CD8-positive, alpha-beta memory T cell (primary cell): Measurements from ENCODE around the gene SDCBP2. TPM values are rescaled to one million over a fixed set of nuclear protein-coding genes. Genes with fewer than 3 reads are reported as not detected.

Experiments
- CTCF ChIA-PET: fragments of 350-600 bp; sonication (Branson Sonifier 250); formaldehyde crosslinking; loops from one replicate; lab custom pipeline; 2021; ENCODE audit warnings: antibody characterized with exemption; lab: Charles Lee
- POLR2A ChIA-PET: fragments of 350-600 bp; sonication (Branson Sonifier 250); formaldehyde crosslinking; loops from one replicate; lab custom pipeline; 2021; ENCODE audit warnings: antibody characterized with exemption; lab: Charles Lee
- DNase-seq, 5 donors: peaks; one replicate each; pipeline versions ENCODE4 v3.0.0 to v3.0.0-alpha.2; 2020 to 2022; ENCODE audit warnings: mixed read lengths in 1 of 5
- H3K27ac ChIP-seq: one replicate; pipeline ENCODE4 v1.7.0; 2013; ENCODE audit warnings: low read depth, mild to moderate bottlenecking, low read length, moderate library complexity
- H3K27me3 ChIP-seq: 2 replicates; pipeline ENCODE4 v1.7.0; 2013; ENCODE audit warnings: low read length, mild to moderate bottlenecking; ENCODE audit not compliant: insufficient read depth, poor library complexity, severe bottlenecking
- H3K36me3 ChIP-seq: 2 replicates; pipeline ENCODE4 v1.7.0; 2013; ENCODE audit warnings: mild to moderate bottlenecking, low read length, moderate library complexity; ENCODE audit not compliant: insufficient read depth
- H3K4me1 ChIP-seq: 2 replicates; pipeline ENCODE4 v1.7.0; 2013; ENCODE audit warnings: mild to moderate bottlenecking, low read length, moderate library complexity; ENCODE audit not compliant: insufficient read depth
- H3K4me3 ChIP-seq: 2 replicates; pipeline ENCODE4 v1.7.0; 2013; ENCODE audit warnings: mild to moderate bottlenecking, low read length
- H3K9me3 ChIP-seq: 2 replicates; pipeline ENCODE4 v1.7.0; 2013; ENCODE audit warnings: mild to moderate bottlenecking, low read length
- H3K27ac Mint-ChIP-seq, 8 donors: one replicate each; pipeline ENCODE4 v1.8.0; 2020 to 2021; ENCODE audit warnings: mixed read lengths in 8 of 8, mild to moderate bottlenecking in 6 of 8, inconsistent platforms in 3 of 8, moderate library complexity in 3 of 8
- H3K27me3 Mint-ChIP-seq, 2 donors: one replicate each; pipeline ENCODE4 v1.8.0; 2020 to 2021; ENCODE audit warnings: mixed read lengths in 2 of 2, mild to moderate bottlenecking in 1 of 2, moderate library complexity in 1 of 2
- H3K36me3 Mint-ChIP-seq, 3 donors: one replicate each; pipeline ENCODE4 v1.8.0; 2020 to 2021; ENCODE audit warnings: mixed read lengths in 3 of 3, inconsistent platforms in 1 of 3, mild to moderate bottlenecking in 1 of 3
- H3K4me1 Mint-ChIP-seq, 3 donors: one replicate each; pipeline ENCODE4 v1.8.0; 2020 to 2021; ENCODE audit warnings: mixed read lengths in 3 of 3, inconsistent platforms in 1 of 3, mild to moderate bottlenecking in 1 of 3
- H3K4me3 Mint-ChIP-seq, 7 donors: one replicate each; pipeline ENCODE4 v1.8.0; 2020 to 2021; ENCODE audit warnings: mixed read lengths in 7 of 7, mild to moderate bottlenecking in 6 of 7, moderate library complexity in 4 of 7, inconsistent platforms in 2 of 7
- H3K9me3 Mint-ChIP-seq, 5 donors: one replicate each; pipeline ENCODE4 v1.8.0; 2020 to 2022; ENCODE audit warnings: mixed read lengths in 5 of 5, mild to moderate bottlenecking in 3 of 5, moderate library complexity in 2 of 5, inconsistent platforms in 1 of 5
- polyA plus RNA-seq: library from polyadenylated mRNA; unstranded; fragments of 300-500 nt; fragmentation: Illumina TruSeq; gene quantifications from one replicate; pipeline ENCODE4 v1.2.3, GENCODE V29; 2021
- total RNA-seq, 2 experiments: library from RNA; stranded (reverse); gene quantifications; one replicate each; pipeline ENCODE4 v1.2.3, GENCODE V29; 2021

The SDCBP2 gene
- total and polyA plus RNA-seq, 3 experiments from 2014 or later: 2.2 to 4.7 (median 3.7) TPM

DNA sequence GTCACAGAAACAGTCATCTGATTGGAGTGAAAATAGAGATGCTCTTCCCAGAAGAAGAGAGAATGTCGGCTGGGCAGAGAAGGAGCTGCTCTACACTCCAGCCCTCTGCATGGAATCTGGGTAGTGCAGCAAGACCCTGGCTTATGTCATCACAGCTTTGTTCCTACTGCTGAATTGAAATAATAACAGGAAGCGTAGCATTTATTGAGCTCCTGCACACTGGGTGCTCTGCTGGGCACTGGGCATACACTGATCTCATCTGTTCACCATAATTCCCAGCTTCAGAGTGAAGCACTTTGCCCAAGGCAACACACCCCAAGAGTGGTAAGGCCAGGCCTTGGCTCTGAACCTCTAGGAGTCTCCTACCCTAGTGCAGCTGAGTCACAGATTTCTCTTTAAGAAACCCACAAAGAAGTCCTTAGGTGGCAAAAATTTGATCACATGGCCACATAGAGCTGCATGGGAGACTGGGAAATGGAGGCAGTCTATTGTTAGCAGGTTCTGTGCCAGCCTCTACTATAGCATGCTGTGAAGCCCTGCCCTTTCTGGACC is 3.9 kb upstream of the SDCBP2 start:
- H3K4me1 ChIP-seq: peaks cover 31% of the 10 kb centered on the region
- no peaks in the 10 kb centered on the region for H3K27me3 ChIP-seq
- H3K27ac ChIP-seq: no peak overlapping the region
- peaks cover 0 to 53% (median 0%) of the 10 kb centered on the region in 3 donors for H3K36me3 Mint-ChIP-seq
- H3K4me3 ChIP-seq: no peak overlapping the region
- no peak overlapping the region for H3K4me3 Mint-ChIP-seq
- H3K9me3 ChIP-seq: no peaks in the 10 kb centered on the region
- H3K4me1 Mint-ChIP-seq: peaks cover 22 to 60% (median 31%) of the 10 kb centered on the region in 3 donors
- DNase-seq: no peak
- ChIA-PET CTCF (interaction anchor here (1.3 kb wide), 1 partner anchor 20 kb away, joined by 3 read pairs; no protein-coding TSS in a partner anchor), POLR2A (no interaction called here)
- peaks cover 5% of the 10 kb centered on the region for H3K36me3 ChIP-seq
- no peaks in the 10 kb centered on the region for H3K9me3 Mint-ChIP-seq
- no peaks in the 10 kb centered on the region for H3K27me3 Mint-ChIP-seq
- H3K27ac Mint-ChIP-seq: peak overlapping the region in 2 of 8 donors; percentile 55 to 69

DNA sequence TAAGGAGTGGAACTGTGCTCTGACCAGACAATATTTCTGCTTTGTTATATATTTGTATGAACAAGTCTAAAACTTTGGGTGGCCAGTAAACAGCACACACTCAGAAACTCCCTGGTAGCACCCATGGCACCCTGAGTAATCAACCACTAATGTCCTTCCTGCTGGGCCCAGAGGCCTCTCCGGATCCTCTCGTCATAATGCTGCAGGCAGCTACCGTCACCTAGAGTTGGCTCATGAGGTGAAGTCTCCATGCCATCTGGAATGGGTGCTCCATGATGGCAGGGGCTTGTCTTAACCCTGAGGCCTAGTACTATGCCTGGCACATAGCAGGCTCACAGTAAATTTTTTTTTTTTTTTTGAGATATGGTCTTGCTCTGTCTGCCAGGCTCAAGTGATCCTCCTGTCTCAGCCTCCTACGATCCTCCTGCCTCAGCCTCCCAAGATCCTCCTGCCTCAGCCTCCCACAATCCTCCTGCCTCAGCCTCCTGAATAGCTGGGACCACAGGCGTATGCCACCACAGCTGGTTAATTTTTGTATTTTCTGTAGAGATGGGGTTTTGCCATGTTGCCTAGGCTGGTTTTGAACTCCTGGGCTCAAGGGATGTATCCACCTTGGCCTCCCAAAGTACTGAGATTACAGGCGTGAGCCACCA is 3.0 kb upstream of the SDCBP2 start:
- CTCF ChIA-PET: interaction anchor here (1.3 kb wide), 1 partner anchor 19 kb away, joined by 3 read pairs; no protein-coding TSS in a partner anchor
- Histone ChIP-seq H3K9me3 (no peaks in the 10 kb centered on the region), H3K36me3 (peaks cover 5% of the 10 kb centered on the region), H3K27me3 (no peaks in the 10 kb centered on the region), H3K27ac (no peak overlapping the region), H3K4me3 (no peak overlapping the region), H3K4me1 (peaks cover 26% of the 10 kb centered on the region)
- no peaks in the 10 kb centered on the region for H3K27me3 Mint-ChIP-seq
- peak overlapping the region in 3 of 8 donors; percentile 29 to 61 (median 55) for H3K27ac Mint-ChIP-seq
- H3K9me3 Mint-ChIP-seq: no peaks in the 10 kb centered on the region
- H3K4me1 Mint-ChIP-seq: peaks cover 22 to 55% (median 40%) of the 10 kb centered on the region in 3 donors
- H3K4me3 Mint-ChIP-seq: no peak overlapping the region
- DNase-seq: no peak
- H3K36me3 Mint-ChIP-seq: peaks cover 0 to 56% (median 0%) of the 10 kb centered on the region in 3 donors
- POLR2A ChIA-PET: no interaction called here

DNA sequence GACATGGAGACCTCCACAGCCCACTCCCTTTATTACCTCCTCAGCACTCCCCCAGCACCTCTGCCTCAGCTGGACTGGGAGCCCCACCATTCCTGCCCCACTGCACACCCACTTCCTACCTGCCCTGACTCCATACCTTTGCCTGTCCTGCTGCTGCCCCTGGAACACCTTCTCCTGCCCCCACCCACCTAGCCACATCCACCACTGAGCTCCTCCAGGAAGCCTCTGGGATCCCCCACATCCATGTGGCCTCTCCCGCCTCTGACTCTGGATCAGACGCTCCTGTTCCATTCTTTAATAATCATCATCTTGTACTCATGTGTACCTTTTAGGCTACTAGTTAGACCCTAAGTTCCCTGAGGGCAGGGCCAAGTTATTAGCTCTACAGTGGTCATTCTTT is 2.2 kb upstream of the SDCBP2 start:
- DNase-seq: no peak
- Mint-ChIP-seq H3K4me1 (peaks cover 22 to 48% (median 36%) of the 10 kb centered on the region in 3 donors), H3K4me3 (no peak overlapping the region), H3K9me3 (no peaks in the 10 kb centered on the region), H3K27me3 (no peaks in the 10 kb centered on the region), H3K27ac (peak overlapping the region in 5 of 8 donors; percentile 7 to 89 (median 41)), H3K36me3 (peaks cover 0 to 56% (median 0%) of the 10 kb centered on the region in 3 donors)
- CTCF ChIA-PET: no interaction called here
- Histone ChIP-seq H3K36me3 (peaks cover 5% of the 10 kb centered on the region), H3K9me3 (no peaks in the 10 kb centered on the region), H3K27me3 (no peaks in the 10 kb centered on the region), H3K27ac (no peak overlapping the region), H3K4me3 (no peak overlapping the region), H3K4me1 (peaks cover 28% of the 10 kb centered on the region)
- POLR2A ChIA-PET: interaction anchor here (0.5 kb wide), 1 partner anchor 65 kb away, joined by 3 read pairs; no protein-coding TSS in a partner anchor

DNA sequence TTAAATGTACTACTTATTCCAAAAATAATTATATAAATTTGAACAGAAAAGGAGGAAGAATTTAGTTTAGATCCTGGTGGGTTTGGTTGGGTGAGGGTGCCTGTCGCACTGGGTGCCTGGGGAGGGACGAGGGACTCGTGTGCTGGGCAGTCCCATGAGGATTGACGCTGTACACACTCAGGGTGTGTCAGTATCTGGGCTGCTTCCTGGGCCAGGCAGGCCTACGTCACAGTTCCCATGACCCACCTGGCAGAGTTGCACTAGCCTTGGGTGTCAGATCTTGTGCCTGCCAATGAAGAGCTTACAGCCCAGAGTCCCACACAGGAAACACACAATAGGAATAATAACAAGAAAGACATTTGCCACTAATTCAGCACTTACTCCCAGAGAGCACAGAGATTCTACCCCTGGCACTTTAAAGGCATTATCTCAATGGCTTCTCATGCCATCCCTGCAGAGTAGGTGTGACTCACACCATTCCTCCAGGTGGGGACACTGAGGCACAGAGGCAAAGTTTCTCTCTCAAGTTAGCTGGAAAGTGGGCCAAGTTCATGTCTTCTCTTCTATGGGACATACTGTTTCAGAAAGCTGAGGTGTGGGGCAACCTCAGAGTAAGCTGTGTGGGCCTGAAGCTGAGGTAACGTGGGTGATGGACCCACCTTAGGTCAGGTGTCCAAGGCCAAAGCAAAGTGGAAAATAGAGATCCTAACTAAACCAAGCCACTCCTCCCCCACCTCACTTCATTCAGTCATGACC is 1.3 kb upstream of the SDCBP2 start:
- Histone ChIP-seq H3K9me3 (no peaks in the 10 kb centered on the region), H3K27me3 (no peaks in the 10 kb centered on the region), H3K4me1 (peaks cover 33% of the 10 kb centered on the region), H3K27ac (no peak overlapping the region), H3K36me3 (peaks cover 5% of the 10 kb centered on the region), H3K4me3 (no peak overlapping the region)
- ChIA-PET CTCF (interaction anchor here (1.2 kb wide), 1 partner anchor 17 kb away, joined by 3 read pairs; no protein-coding TSS in a partner anchor), POLR2A (interaction anchor here (0.5 kb wide), 1 partner anchor 66 kb away, joined by 3 read pairs; no protein-coding TSS in a partner anchor)
- H3K36me3 Mint-ChIP-seq: peaks cover 0 to 55% (median 0%) of the 10 kb centered on the region in 3 donors
- H3K4me3 Mint-ChIP-seq: peak overlapping the region in 4 of 7 donors; percentile 9 to 69 (median 38)
- H3K27ac Mint-ChIP-seq: peak overlapping the region in 7 of 8 donors; percentile 68 to 87 (median 77)
- no peaks in the 10 kb centered on the region for H3K27me3 Mint-ChIP-seq
- H3K4me1 Mint-ChIP-seq: peaks cover 22 to 42% (median 36%) of the 10 kb centered on the region in 3 donors
- DNase-seq: peak in 2 of 5 donors; percentile 54 to 66
- H3K9me3 Mint-ChIP-seq: no peaks in the 10 kb centered on the region

DNA sequence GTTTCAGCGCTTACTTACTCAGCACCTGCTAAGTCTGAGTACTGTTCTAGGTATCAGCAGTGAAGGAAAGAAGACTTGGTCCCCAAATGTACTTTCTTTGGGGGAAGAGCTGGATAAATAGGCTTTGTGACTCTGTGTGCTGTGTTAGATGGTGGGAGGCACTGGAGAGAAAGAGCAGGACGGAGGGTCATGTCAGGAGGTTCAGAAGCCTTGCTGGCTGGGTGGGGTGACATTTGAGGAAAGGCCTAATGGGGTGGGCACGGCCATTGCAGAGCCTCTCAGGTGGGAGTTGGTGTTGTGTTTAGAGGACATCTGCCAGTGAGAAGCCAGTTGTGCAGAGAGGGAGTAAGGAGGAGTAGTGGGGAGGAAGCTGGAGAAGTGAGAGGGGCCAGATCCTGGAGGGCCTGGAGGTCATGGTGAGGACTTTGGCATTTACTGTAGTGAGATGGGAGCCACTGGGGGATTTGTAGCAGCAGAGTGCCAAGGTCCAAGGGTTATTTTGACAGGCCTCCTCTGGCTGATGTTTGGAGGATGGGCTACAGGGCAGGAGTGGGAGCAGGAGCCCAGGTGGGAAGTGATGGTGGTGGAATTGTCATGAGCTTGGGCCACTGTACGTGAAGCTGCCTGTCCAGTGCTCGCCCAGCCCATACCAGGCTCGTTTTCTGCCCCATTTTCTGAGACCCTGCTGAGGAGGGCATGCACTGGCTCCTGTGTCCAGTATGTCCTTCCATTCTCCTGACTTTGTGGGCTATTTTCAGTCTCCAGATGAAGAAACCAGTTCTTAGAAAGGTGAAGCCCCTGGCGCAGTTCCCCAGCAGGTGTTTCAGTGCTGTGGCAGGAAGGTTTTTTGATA is 886 bp downstream of the SDCBP2 start:
- Mint-ChIP-seq H3K36me3 (peaks cover 0 to 39% (median 0%) of the 10 kb centered on the region in 3 donors), H3K4me1 (peaks cover 16 to 35% (median 27%) of the 10 kb centered on the region in 3 donors), H3K27me3 (no peaks in the 10 kb centered on the region), H3K9me3 (no peaks in the 10 kb centered on the region), H3K27ac (peak overlapping the region in 7 of 8 donors; percentile 16 to 92 (median 61)), H3K4me3 (peak overlapping the region in 2 of 7 donors; percentile 5 to 29)
- Histone ChIP-seq H3K27me3 (no peaks in the 10 kb centered on the region), H3K36me3 (peaks cover 5% of the 10 kb centered on the region), H3K9me3 (no peaks in the 10 kb centered on the region), H3K27ac (no peak overlapping the region), H3K4me1 (peaks cover 41% of the 10 kb centered on the region), H3K4me3 (no peak overlapping the region)
- DNase-seq: no peak
- CTCF ChIA-PET: no interaction called here
- POLR2A ChIA-PET: no interaction called here

DNA sequence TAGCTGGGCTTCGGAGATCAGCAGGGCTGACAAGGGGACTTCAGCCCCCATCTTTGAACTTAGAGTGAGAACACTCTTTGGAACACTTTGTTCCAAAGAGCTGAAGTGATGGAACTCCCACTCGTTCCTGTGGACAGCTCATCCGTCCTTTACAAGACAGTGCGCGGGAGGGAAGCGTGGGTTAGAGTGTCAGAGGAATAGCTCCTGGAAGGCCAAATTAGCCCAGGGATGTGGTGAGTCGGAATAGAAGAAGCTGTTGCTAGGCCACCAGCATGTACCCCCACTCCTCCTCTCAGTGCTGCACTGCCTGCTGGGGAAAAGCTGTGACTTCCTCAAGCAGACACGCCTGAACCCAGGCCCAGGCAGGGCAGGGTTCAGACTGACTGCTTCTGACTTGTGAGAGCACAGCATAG is 1.7 kb downstream of the SDCBP2 start:
- peak overlapping the region in 3 of 7 donors; percentile 12 to 29 (median 15) for H3K4me3 Mint-ChIP-seq
- Histone ChIP-seq H3K27ac (no peak overlapping the region), H3K27me3 (no peaks in the 10 kb centered on the region), H3K36me3 (peaks cover 5% of the 10 kb centered on the region), H3K9me3 (no peaks in the 10 kb centered on the region), H3K4me1 (peaks cover 41% of the 10 kb centered on the region), H3K4me3 (no peak overlapping the region)
- no peaks in the 10 kb centered on the region for H3K27me3 Mint-ChIP-seq
- H3K9me3 Mint-ChIP-seq: no peaks in the 10 kb centered on the region
- H3K4me1 Mint-ChIP-seq: peaks cover 16 to 30% (median 25%) of the 10 kb centered on the region in 3 donors
- no peak for DNase-seq
- peaks cover 0 to 31% (median 0%) of the 10 kb centered on the region in 3 donors for H3K36me3 Mint-ChIP-seq
- H3K27ac Mint-ChIP-seq: peak overlapping the region in 3 of 8 donors; percentile 49 to 82 (median 72)
- POLR2A ChIA-PET: interaction anchor here (0.7 kb wide), 1 partner anchor 201 kb away, joined by 3 read pairs; no protein-coding TSS in a partner anchor
- CTCF ChIA-PET: no interaction called here
